IPS DF 6.9 (cell line): ENCODE data around the gene SHCBP1L.
"Not testable (repeated sequence)": the region's sequence is repeated elsewhere in the genome, so short reads cannot be mapped to it uniquely, and the experiment has no call there.

Experiments used
- DNase-seq: peaks from one replicate; pipeline ENCODE4 v3.0.0-alpha.2; 2013; ENCODE audit warnings: low read depth, low spot score
- H3K27ac ChIP-seq: one replicate; pipeline ENCODE4 v1.5.1; 2013; ENCODE audit warnings: low read length, control low read depth
- H3K27me3 ChIP-seq: 2 replicates; pipeline ENCODE4 v1.6.1; 2013; ENCODE audit warnings: mild to moderate bottlenecking, low read length; ENCODE audit not compliant: control insufficient read depth, insufficient read depth
- H3K36me3 ChIP-seq: 2 replicates; pipeline ENCODE4 v1.6.1; 2013; ENCODE audit warnings: low read length; ENCODE audit not compliant: control insufficient read depth, insufficient read depth
- H3K4me1 ChIP-seq: 2 replicates; pipeline ENCODE4 v1.6.1; 2013; ENCODE audit warnings: low read length; ENCODE audit not compliant: control insufficient read depth, insufficient read depth
- H3K4me3 ChIP-seq: 2 replicates; pipeline ENCODE4 v1.5.1; 2013; ENCODE audit warnings: mild to moderate bottlenecking, low read length
- H3K9me3 ChIP-seq: 2 replicates; pipeline ENCODE4 v1.6.1; 2013; ENCODE audit warnings: low read length, inconsistent platforms; ENCODE audit not compliant: control insufficient read depth, insufficient read depth
- WGBS: extraction: QIAGEN DNeasy Blood & Tissue Kit; methylation state at CpG from one replicate; pipeline ENCODE4 v1.1.7; 2013; ENCODE audit warnings: mixed read lengths, missing lambda C conversion rate; ENCODE audit not compliant: insufficient read length, insufficient coverage; 5-methylcytosine and 5-hydroxymethylcytosine counted together

The SHCBP1L gene

DNA sequence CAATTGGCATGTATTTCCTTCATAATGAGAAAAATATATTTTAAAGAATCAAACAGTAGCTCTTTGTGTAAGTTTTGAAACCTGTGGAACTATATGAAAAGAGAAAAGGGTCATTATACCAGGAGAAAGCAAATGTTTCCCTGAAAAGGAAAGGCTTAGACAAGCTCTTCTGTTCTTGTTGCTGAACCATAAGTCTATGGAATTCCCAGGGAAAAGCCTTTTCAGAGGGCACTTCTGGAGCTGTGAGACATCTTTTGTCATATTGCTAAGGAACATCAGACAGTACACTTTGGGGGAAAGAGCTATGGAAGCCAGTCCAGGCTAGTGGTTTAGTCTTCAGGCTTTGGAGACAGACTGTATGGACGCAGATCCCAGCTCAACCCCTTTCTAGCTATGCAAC lies 12.1 kb upstream of the SHCBP1L start:
- Histone ChIP-seq H3K4me1 (no peaks in the 10 kb centered on the region), H3K27me3 (no peaks in the 10 kb centered on the region), H3K27ac (no peak overlapping the region), H3K9me3 (no peaks in the 10 kb centered on the region), H3K36me3 (no peaks in the 10 kb centered on the region), H3K4me3 (no peak overlapping the region)
- no CpG with 5 or more reads among the region's 1 CpG for WGBS
- DNase-seq: no peak

DNA sequence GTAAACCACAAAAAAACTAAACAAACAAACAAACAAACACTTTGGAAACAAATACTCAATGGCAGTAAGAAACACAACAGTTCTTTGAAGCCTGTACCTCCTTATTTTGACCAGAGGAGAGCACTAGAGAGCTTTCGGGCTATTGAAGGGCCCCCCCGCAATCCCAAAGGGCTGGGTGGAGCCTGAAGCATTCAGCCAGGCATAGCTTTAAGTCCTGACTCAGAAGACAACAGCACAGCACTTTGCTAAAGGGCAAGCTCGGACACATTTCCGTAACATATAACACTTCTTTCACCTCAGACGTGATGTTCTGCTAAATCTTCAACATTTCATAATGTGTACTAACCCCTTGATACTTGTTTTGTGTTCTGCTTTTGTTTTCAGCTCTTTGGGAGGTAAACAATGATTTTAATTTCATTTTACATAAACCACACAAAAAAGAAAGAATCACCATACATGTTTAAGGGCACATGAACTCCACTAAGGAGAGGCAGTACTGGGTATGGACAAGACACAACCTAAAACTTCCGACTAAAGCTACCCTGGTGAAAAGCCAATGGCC lies 9.7 kb upstream of the SHCBP1L start:
- Histone ChIP-seq H3K9me3 (no peaks in the 10 kb centered on the region), H3K27me3 (no peaks in the 10 kb centered on the region), H3K36me3 (no peaks in the 10 kb centered on the region), H3K4me3 (no peak overlapping the region), H3K27ac (no peak overlapping the region), H3K4me1 (no peaks in the 10 kb centered on the region)
- DNase-seq: peak; percentile 39
- no CpG with 5 or more reads among the region's 6 CpGs for WGBS

DNA sequence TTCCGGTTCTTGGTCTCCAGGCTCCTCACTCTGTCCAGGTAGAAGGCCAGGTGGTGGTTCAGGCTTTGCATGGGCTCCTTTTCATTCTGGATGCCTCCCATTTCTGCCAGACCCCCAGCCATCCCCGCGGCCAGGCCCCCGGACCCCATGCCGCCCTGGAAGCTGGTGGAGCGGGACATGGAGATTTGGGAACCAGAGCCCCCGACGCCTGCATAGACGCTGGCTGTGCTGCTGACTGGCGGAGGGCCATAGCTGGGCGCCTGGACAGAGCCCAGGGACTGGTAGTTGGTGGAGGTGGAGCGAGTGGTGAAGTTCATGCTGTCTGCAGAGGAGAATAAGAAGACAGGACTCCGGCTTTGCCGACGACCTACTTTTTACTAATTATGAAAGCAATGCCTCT lies 7.1 kb upstream of the SHCBP1L start:
- no peak for DNase-seq
- Histone ChIP-seq H3K4me3 (no peak overlapping the region), H3K9me3 (no peaks in the 10 kb centered on the region), H3K27ac (no peak overlapping the region), H3K36me3 (no peaks in the 10 kb centered on the region), H3K27me3 (no peaks in the 10 kb centered on the region), H3K4me1 (peaks cover 2% of the 10 kb centered on the region)
- no CpG with 5 or more reads among the region's 15 CpGs for WGBS

DNA sequence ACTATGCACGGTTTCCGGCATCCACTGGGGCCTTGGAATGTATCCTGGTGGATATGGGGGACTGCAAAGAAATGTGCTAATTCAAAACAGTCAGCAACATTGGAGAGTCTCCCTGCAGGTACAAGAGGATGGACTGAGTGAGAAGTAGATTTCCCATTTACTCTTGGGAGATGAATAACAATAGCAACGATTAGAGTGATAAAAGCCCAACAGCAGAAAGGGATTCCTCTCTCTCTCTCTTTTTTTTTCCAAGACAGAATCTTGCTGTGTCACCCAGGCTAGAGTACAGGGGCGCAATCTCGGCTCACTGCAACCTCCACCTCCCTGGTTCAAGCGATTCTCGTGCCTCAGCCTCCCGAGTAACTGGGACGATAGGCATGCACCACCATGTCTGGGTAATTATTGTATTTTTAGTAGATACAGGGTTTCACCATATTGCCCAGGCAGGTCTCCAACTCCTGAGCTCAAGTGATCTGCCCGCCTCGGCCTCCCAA lies 5.0 kb upstream of the SHCBP1L start:
- peaks cover 2% of the 10 kb centered on the region for H3K4me1 ChIP-seq
- H3K9me3 ChIP-seq: no peaks in the 10 kb centered on the region
- no peaks in the 10 kb centered on the region for H3K27me3 ChIP-seq
- H3K36me3 ChIP-seq: no peaks in the 10 kb centered on the region
- H3K4me3 ChIP-seq: no peak overlapping the region
- DNase-seq: peak; percentile 74
- WGBS: no CpG with 5 or more reads among the region's 11 CpGs
- no peak overlapping the region for H3K27ac ChIP-seq

DNA sequence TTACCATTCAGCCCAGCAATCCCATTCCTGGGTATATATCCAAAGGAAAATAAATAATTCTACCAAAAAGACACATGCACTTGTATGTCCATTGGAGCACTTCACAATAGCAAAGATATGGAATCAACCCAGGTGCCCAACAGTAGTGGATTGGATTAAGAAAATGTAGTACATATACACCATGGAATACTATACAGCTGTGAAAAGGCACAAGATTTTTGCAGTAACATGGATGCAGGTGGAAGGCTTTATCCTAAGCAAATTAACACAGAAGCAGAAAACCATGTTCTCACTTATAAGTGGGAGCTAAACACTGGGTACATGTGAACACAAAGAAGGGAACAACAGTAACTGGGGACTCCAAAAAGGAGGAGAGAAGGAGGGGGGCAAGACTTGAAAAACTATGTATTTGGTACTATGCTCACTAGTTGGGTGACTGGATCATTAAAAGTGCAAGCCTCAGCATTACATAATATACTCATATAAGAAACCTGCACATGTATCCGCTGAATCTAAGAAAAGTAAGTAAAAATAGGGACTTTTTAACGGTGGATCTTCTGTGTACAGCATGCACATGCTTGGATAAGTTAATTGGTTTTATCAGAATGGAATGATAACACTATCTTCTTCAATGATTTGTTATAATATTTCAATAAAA lies 3.9 kb upstream of the SHCBP1L start:
- no peaks in the 10 kb centered on the region for H3K27me3 ChIP-seq
- no peak for DNase-seq
- H3K36me3 ChIP-seq: no peaks in the 10 kb centered on the region
- no peak overlapping the region for H3K27ac ChIP-seq
- no peaks in the 10 kb centered on the region for H3K9me3 ChIP-seq
- no peak overlapping the region for H3K4me3 ChIP-seq
- H3K4me1 ChIP-seq: peaks cover 2% of the 10 kb centered on the region
- WGBS: no CpG with 5 or more reads among the region's 2 CpGs

DNA sequence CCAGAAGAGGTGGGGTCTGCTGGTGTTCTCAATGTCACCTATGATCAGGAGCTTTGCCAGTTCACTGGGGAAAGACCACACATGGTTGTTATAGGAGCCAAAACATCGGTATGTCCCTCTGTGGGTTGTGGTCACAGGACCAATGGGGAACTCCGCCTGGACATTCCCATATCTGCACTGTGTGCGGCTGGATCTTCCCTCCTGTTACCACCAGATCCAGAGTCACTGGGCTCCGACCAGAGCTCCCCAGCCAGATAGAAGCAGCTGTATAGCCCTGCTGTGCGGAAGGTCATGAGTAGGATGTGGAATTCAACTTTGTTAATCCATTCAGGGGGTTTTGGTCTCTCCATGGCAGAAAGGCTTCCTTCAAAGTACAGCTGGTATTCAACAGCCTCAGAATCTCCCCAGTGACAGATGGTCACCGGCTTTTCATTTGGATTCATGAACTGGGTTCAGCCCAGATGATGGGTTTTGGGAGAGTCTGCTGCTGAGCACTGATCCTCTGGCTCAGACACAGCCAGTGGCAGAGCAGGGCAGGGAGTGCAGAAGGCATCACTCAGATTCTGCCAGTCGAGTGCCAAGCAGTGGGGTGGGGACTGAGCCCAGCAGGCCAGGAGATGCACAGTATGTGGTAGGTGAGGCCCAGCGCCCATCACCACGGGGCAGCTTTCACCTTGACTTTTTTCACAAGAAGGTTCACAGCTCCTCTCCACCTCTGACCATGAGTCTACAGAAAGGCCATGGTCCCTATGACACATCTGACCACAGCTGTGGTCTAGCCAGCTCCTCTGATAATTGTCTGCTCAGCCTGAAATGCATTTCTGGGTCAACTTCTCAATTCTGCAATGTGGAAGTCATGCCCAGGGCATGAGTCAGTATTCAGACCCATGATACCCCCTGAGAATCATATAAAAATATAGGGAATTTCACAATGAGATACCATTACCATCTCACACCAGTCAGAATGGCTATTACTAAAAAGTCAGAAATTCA lies 2.9 kb upstream of the SHCBP1L start:
- H3K4me3 ChIP-seq: no peak overlapping the region
- H3K27ac ChIP-seq: no peak overlapping the region
- DNase-seq: no peak
- no peaks in the 10 kb centered on the region for H3K36me3 ChIP-seq
- peaks cover 2% of the 10 kb centered on the region for H3K4me1 ChIP-seq
- H3K9me3 ChIP-seq: no peaks in the 10 kb centered on the region
- no CpG with 5 or more reads among the region's 9 CpGs for WGBS
- no peaks in the 10 kb centered on the region for H3K27me3 ChIP-seq

DNA sequence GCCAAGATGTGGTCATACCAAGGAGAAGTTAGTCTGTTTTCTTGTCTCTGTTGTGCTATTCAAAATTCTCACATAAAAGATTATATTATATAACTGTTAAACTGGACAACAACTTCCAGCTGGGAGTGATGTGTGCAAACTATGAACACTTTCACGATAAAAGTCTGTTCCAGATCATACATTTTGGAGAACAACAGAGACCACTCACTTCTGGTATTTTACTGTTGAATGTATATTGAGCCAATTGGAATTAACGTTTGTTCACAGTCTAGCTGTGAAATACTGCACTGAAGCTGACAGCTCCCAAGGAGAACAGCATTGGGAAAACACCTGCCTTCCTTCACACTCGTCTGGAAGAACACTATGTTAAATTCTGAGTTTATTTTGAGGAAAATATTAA lies 860 bp upstream of the SHCBP1L start:
- Histone ChIP-seq H3K36me3 (no peaks in the 10 kb centered on the region), H3K4me1 (peaks cover 2% of the 10 kb centered on the region), H3K27me3 (no peaks in the 10 kb centered on the region), H3K9me3 (no peaks in the 10 kb centered on the region), H3K27ac (no peak overlapping the region), H3K4me3 (no peak overlapping the region)
- no CpG with 5 or more reads among the region's 3 CpGs for WGBS
- DNase-seq: no peak

DNA sequence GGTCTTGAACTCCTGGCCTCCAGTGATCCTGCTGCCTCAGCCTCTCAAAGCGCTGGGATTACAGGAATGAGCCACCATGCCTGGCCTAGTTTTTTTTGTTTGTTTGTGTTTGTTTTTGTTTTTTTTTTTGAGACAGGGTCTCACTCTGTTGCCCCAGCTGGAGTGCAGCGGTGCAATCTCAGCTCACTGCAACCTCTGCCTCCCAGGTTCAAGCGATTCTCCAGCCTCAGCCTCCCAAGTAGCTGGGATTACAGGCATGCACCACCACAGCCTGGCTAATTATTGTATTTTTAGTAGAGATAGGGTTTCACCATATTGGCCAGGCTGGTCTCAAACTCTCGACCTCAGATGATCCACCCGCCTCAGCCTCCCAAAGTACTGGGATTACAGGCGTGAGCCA lies 9.6 kb downstream of the SHCBP1L start:
- H3K4me3 ChIP-seq, H3K9me3 ChIP-seq, H3K27ac ChIP-seq, DNase-seq, H3K27me3 ChIP-seq, H3K36me3 ChIP-seq, H3K4me1 ChIP-seq: not testable (repeated sequence)
- WGBS: no CpG with 5 or more reads among the region's 6 CpGs

DNA sequence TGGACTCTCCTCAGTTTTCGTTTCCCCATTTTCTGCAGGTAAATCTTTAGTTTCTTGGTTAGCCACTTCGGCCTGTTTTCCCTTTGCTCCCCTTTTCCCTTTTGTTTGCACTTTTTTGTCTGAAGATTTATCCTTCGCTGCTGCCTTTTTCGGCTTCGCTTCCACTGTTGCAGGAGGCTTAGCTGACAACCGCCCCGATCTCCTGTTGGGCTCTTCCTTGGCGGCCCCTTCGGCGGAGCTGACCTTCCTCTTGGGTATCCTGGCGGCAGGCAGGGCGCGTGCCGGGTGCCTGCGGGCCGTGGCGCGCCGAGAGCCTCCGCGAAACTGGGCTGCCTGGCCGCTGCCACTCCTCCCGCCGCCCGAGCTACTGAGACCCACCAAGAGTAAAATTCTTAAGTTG lies 10.8 kb downstream of the SHCBP1L start:
- H3K9me3 ChIP-seq, H3K36me3 ChIP-seq, H3K27ac ChIP-seq, H3K4me1 ChIP-seq, H3K27me3 ChIP-seq, H3K4me3 ChIP-seq: not testable (repeated sequence)
- peak; percentile 35 for DNase-seq
- no CpG with 5 or more reads among the region's 25 CpGs for WGBS

DNA sequence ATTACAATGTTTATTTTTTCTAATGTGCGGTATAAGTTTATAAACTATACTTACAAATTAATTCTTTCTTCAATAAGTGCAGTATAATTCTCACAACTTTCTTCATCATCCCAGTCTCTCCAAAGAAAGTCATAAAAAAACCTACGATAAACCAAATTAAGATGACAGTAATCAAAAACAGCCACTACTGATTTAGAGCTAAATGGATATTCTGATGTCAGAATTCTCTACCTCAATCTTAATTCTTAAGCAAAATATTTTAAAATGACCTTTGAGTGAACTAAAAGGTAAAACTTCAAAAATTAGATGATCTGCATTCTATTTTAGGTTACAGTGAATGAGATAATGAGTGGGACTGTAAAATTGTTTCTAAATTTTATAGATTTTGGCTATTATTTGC lies 13.6 kb downstream of the SHCBP1L start:
- Histone ChIP-seq H3K27me3 (no peaks in the 10 kb centered on the region), H3K27ac (no peak overlapping the region), H3K4me1 (no peaks in the 10 kb centered on the region), H3K4me3 (no peak overlapping the region), H3K36me3 (no peaks in the 10 kb centered on the region), H3K9me3 (no peaks in the 10 kb centered on the region)
- no peak for DNase-seq
- WGBS: no CpG with 5 or more reads among the region's 2 CpGs
